DMS79 (cell line): ENCODE results near the gene ATP1A1.

Experiments used
- DNase-seq: peaks from one replicate; lab custom pipeline; 2025; lab: John Stamatoyannopoulos, UW

ATP1A1 gene

DNA sequence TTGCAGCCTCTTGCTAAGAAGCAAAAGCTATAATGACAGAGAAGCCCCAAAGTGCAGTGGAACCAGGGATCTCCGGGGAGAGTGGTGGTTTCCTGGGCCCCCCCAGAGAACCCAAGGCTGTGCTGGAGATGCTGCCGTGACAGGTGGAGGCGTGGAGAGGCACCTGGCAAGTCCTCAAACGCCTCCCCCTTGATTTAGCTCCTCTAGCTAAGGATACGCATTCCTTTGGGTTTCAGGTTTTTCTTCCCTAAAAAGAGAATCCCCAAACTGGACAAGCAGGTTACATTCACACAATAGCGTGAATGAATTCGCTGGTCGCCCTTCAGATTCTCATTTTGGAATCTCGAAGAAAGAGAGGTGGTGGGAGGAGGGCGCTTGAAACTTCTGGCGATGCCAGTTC, 853 bp upstream of the ATP1A1 start:
- no peak for DNase-seq

- peak; percentile 26 for DNase-seq
Measured at GRCh38 chr1:116373431-116374352, 648 bp downstream of the ATP1A1 start.

GRCh38 chr1:116374353-116375147, 1.5 kb downstream of the ATP1A1 start:
- peak; percentile 24 for DNase-seq

DNA sequence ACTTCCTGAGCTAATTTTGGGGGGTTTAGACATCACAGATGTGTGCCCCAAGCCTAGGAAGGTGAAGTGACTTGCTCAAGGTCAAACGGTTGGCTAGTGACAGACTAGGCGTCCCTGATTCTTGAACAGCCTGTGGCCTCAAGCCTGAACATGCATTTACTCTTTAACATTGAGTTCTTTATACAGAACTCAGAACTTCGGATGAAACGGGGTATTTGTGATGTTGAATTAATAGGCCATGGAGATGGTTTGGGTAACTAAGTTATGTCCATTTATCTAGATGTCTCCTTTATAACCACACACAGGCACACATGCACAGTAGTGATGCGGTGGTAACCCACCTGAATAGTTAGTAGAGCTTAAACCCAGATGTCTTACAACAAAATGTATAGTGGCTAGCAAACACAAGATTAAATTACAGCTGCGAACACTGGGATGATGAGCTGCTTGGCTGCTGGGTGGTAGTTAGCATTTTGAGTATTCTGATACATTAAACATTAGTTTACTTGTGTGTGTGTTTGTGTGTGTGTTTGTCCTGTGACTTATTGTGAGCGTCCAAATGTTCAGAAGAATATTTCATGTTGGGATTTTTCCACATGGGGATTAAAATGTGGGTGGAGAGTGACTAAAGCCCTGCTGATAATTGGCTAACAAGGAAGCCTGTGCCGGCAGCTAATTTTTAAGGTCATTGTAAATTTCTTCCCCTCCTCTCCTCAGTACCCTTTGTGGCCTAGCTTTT, 2.3 kb downstream of the ATP1A1 start:
- no peak for DNase-seq

- no peak for DNase-seq
Measured at GRCh38 chr1:116375887-116376728, 3.1 kb downstream of the ATP1A1 start.

DNA sequence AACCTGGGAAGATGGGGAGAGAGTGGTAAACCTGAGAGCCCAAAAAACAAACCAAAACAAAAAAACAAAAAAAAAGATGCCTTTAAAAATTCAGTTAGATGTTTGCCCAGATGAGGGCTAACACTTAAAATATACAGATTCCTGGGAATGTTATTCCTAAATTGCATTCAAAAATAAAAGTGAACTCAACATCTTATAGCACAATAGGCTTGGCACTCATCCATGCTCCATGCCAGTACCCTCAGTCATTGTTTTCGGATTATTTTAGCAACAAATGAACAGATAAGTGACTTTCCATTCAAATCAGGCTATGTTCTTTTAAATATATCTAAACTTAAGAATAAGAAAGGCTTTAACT, 3.7 kb downstream of the ATP1A1 start:
- DNase-seq, result no peak

DNA sequence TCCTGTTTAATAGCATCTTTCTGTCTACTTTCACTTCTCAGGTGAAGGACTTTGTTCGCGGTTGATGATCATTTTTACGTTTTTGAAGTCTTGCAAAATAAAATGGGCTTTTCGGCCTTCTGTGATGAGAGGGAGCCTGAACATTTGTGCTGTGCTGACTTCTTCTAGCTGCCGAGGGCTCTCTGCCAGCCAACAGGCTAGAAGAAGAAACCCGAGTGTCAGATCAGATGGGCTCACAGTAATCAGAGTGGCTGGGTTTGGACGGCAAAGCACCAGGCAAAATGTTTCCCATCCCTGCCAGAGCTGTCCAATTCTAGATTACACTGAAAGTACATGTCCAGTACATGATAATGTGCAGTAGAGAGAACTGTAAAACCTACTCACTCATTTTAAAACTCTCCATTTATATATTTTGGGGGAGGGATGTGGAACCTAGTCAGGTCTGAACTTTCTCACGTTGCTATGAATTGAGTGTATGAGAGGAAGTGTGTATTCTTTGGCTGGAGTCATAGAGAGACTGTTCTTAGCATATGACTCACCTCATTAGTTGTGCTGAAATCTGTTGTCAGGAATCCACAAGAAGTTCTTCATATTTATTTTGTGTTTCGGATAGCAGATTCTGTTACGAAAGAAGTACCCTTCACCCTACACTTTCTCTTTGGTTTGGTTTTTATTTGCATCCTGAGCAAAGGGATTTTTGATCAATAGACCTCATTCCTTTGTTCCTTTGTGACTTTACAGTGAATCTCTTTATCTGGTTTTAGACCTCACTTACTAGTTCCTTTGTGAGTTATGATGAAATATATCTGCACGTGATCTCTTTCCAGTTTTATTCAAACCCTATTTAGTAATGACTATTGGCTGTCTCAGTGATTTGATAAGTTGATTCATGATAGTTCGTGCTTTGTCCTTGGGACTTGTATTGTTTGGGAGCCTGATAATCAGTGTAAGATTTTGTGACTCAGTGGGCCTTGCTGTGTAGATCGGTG, 4.8 kb downstream of the ATP1A1 start:
- peak; percentile 41 for DNase-seq

GRCh38 chr1:116379057-116379630, 6.1 kb downstream of the ATP1A1 start:
- DNase-seq, result no peak

GRCh38 chr1:116379674-116380498, 6.8 kb downstream of the ATP1A1 start:
- DNase-seq, result no peak

DNA sequence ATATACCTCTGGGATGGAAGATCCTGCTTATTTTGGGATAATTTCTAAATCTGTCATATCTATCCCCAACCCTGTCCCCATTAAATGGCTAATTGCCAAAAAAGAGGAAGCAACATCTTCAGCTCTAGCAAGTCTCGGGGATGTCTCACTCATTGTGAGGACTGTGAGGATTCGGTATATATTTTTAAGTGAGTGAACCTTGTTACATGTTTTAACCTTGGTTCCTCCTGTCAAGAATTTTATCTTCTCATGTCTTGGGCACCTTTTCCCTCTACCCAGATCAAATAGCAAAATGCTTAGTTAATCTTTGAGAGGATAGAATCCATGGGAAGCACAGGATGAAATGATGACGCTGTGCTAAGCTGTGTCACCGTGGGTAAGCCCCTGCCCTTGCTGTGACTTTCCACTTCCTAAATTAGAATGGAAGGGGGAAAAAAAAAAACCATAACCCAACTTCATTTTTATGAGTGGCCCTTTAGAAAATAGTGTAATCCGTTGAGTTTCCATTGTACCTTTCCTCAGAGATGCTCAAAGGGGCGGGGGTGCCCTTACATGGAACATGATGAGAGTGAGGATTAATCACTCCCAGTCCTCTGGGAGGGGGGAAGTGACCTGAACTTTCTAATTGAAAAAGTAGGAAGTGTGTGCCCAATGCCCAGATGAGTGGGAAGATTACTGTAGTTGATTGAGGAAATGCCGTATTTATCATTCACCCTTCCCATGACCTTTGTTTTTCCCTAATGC, 7.6 kb downstream of the ATP1A1 start:
- no peak for DNase-seq

DNA sequence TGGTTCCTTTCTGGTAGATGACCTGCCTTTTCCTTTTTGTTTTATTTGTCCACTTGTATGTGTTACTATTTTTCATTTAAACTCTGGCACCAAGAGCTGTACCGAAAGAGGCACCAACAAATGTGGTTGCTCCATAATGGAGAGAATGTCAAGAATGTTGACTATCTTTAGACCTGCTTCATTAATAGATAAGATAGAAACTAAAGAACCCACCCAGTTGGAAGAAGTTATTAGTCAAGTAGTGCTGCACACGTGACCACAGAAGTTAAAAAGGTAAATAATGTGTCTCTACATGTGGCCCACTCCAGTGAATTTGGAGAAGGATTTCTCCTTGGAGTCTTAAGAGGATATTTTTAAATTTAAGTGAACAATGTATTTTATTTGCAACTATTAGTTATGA, 9.3 kb downstream of the ATP1A1 start:
- no peak for DNase-seq

DNA sequence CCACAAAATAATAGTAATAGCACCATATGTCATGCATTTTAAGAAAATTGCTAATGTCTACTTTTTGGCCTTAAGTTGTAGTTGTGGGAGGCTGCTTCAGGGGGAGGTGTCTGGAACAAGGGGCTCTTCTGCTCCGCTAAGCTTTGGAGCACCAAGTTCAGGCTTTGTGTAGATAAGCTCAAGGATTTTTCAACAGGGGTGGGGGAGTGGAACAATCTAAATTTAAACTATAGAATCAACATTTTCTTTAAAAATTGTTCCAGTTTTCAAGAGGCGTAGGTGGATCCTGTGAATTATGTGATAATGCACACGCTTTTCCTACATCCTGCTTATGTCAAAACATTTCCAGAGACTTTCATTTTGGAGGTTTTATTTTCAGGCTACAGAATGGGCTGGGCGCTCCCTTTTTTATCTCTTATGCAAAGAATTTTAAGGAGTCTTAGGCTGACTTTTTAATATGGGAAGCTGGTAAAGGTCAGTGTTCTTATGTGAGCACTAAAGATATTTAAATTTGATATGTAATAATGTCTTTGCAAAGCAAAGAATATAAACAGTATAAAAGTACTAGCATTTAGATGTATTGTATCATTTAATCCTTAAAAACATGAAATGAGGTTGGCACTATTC, 9.9 kb downstream of the ATP1A1 start:
- no peak for DNase-seq

DNA sequence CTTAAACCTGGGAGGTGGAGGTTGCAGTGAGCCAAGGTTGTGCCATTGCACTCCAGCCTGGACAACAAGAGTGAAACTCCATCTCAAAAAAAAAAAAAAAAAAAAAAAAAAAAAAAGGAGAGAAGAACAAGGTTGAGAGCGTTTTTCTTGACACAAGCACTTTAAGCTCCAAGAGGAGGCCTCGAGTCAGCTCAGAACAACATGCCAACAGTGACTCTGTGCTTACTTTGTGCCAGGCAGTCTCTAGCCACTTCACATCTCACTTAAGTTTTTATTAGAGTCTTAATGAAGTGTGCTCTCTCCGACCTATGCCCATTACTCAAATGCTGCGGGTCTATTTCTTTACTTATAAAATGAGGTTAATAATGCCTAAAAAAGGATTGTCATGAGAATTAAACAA, 13.0 kb downstream of the ATP1A1 start:
- peak; percentile 93 for DNase-seq

DNA sequence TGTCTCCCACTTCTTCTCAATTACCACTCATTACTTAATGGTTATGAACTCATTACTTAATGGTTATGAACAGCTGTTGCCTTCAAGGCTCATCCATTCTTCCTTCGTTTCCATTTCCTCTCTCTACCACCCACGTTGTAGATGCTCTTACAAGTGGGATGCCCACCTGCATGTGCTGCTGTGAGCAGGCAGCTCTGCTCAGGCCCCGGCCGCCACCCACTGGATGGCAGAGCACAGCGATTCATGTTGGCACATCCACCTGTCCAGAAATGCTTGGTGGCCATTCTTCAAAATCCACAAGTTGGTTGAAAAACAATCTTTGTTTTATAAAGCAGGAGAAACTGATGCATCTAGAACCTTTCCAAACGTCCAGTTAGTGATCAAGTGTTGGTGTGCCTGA, 14.5 kb downstream of the ATP1A1 start:
- no peak for DNase-seq

GRCh38 chr1:116388122-116388521, 15.1 kb downstream of the ATP1A1 start:
- no peak for DNase-seq

DNA sequence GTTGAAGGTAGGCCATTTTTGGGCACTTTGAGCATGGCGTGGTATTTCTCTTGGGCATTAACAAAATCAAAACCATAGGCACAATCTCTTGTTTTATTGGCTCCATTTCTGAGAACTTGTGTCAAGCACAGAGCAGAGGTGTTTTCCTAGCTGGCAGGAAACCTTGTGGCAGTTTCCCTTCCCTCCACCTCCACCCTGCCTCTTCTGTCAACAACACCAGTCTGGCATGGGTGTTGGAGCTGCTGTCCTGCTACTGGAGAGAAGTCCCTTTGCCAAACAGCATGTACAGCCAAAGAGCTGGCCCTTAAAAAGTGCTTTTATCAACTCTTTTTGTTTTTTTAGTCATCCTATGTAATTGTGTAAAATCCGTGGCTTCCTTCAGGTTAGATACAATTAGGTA, 16.0 kb downstream of the ATP1A1 start:
- no peak for DNase-seq

GRCh38 chr1:116389686-116390085, 16.6 kb downstream of the ATP1A1 start:
- no peak for DNase-seq

DNA sequence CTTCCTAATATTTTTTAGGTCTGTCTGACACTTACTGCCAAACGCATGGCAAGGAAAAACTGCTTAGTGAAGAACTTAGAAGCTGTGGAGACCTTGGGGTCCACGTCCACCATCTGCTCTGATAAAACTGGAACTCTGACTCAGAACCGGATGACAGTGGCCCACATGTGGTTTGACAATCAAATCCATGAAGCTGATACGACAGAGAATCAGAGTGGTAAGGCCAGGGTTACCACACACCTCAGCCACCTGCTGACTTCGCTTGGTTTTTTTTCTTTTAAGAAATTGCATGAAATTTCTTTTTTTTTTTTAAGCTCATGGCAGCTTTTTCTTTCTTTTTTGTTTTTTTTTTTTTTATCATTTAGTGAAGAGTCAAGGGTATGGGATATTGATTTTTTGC, 17.2 kb downstream of the ATP1A1 start:
- DNase-seq, result no peak
